Activated CD4-positive, alpha-beta memory T cell treated with anti-CD3 and anti-CD28 coated beads for 36 hours (primary cell): Measurements from ENCODE around the gene KRTAP5-10. TPM values are rescaled to one million over a fixed set of nuclear protein-coding genes. Genes with fewer than 3 reads are reported as not detected.
"Not testable (repeated sequence)": the region's sequence is repeated elsewhere in the genome, so short reads cannot be mapped to it uniquely, and the experiment has no call there.

Source experiments
- CTCF ChIA-PET: fragments of 350-600 bp; sonication (Branson Sonifier 250); formaldehyde crosslinking; loops from one replicate; lab custom pipeline; 2021; ENCODE audit warnings: antibody characterized with exemption, inconsistent platforms; lab: Charles Lee
- POLR2A ChIA-PET: fragments of 350-600 bp; sonication (Branson Sonifier 250); formaldehyde crosslinking; loops from one replicate; lab custom pipeline; 2021; ENCODE audit warnings: antibody characterized with exemption; lab: Charles Lee
- DNase-seq: peaks from one replicate; pipeline ENCODE4 v3.0.0-alpha.2; 2020
- H3K27ac Mint-ChIP-seq: one replicate; pipeline ENCODE4 v1.8.0; 2021; ENCODE audit warnings: mixed read lengths
- H3K27me3 Mint-ChIP-seq: one replicate; pipeline ENCODE4 v1.8.0; 2021; ENCODE audit warnings: mixed read lengths
- H3K36me3 Mint-ChIP-seq: one replicate; pipeline ENCODE4 v1.8.0; 2021; ENCODE audit warnings: mixed read lengths
- H3K4me1 Mint-ChIP-seq: one replicate; pipeline ENCODE4 v1.8.0; 2021; ENCODE audit warnings: low read depth, mixed read lengths
- H3K4me3 Mint-ChIP-seq: one replicate; pipeline ENCODE4 v1.8.0; 2021; ENCODE audit warnings: mild to moderate bottlenecking, mixed read lengths
- H3K9me3 Mint-ChIP-seq: one replicate; pipeline ENCODE4 v1.8.0; 2021; ENCODE audit warnings: mixed read lengths
- intact Hi-C: fragments of 100-400 bp; cut with micrococcal nuclease; formaldehyde crosslinking; loops from one replicate; pipeline ENCODE4 v1.15.1; 2023
- total RNA-seq, 2 experiments: library from RNA; stranded (reverse); gene quantifications; one replicate each; pipeline ENCODE4 v1.2.3, GENCODE V29; 2021

KRTAP5-10 gene
- total RNA-seq, 2 experiments from 2014 or later: not detected

DNA sequence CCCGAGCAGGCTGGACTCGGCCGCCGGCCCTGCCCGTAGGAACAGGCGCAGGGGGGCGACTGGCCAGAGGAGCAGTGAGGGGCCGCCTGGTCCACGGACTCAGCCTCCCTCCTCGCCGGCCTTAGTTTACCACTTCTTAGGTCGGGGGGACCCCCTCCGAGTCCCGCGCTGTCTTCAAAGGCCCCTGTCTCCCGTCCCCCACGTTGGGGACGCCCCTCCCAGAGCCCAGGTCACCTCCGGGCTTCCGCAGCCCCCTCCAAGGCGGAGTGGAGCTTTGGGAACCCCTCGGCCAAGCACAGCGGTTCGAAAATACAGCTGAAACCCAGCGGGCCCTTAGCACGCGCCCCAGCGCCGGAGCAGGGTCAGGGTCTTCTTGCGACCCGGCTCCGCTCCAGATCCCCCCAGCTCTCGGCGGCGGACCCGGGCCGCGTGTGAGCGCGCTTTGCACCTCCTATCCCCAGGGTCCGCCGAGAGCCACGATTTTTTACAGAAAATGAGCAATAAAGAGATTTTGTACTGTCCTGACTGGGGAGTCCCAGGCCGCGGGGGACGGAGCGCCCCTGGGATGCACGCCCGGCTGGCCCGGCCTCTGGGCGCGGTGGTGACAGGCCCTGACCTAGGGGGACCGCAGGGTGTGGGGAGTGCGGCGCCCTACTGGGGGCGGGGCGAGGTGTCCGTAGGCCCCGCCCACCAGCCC, 42.3 kb downstream of the KRTAP5-10 start:
- peaks cover 35% of the 10 kb centered on the region for H3K27me3 Mint-ChIP-seq
- intact Hi-C loops, H3K4me1 Mint-ChIP-seq, H3K27ac Mint-ChIP-seq, CTCF ChIA-PET, DNase-seq, H3K4me3 Mint-ChIP-seq, H3K9me3 Mint-ChIP-seq, H3K36me3 Mint-ChIP-seq, POLR2A ChIA-PET: not testable (repeated sequence)

DNA sequence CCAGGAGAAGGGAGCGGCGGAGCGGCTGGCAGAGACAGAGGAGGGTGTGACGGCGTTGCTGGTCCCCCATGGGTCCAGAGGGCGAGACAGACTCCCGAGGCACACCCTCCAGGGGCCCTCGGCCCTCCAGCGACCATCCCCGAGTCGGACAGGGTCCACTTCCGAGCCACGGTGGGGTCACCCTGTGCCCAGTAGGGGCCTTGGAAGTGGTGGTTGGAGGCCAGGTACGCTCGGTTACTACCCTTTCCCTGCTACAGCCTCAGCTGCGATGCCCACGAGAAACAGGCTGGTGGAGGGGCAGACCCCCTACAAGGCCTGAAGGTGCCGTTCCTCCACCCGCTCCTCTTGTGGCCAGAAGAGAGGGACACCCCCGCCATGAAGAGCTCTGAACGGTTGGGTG, 42.9 kb downstream of the KRTAP5-10 start:
- CTCF ChIA-PET, H3K4me3 Mint-ChIP-seq, H3K36me3 Mint-ChIP-seq, DNase-seq, intact Hi-C loops, H3K9me3 Mint-ChIP-seq, H3K4me1 Mint-ChIP-seq, POLR2A ChIA-PET, H3K27ac Mint-ChIP-seq: not testable (repeated sequence)
- H3K27me3 Mint-ChIP-seq: peaks cover 35% of the 10 kb centered on the region

DNA sequence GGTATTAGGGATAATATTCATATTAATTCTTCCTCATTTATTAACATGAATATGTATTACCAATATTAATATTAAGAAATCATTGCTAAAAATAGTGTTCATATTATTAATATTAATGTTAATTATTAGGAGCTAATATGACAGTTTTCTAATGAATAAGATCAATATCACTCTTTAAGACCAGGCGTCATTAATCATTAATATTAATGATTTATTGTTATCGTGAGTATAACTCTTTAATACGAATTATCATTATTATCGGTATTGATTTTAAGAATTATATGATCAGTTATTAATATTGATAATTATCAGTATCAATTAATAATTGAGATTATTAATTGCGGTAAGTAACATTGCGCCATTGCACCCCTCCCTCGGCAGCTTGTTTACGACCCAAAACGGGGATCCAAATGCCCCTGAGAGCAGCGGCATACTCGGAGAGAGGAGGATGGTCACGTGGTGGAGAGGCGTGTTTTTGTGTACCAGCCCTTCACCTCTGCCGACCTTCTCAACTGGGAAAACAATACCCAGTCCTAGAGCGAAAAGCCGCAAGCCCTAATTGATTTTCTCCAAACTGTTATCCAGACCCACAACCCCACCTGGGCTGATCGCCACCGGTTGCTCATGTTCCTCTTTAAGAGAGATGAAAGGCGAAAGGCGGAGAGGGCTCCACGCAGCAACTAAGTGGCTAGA, 46.0 kb downstream of the KRTAP5-10 start:
- H3K4me3 Mint-ChIP-seq, H3K4me1 Mint-ChIP-seq, H3K9me3 Mint-ChIP-seq, H3K27ac Mint-ChIP-seq, DNase-seq, H3K36me3 Mint-ChIP-seq, CTCF ChIA-PET, POLR2A ChIA-PET, intact Hi-C loops: not testable (repeated sequence)
- peaks cover 24% of the 10 kb centered on the region for H3K27me3 Mint-ChIP-seq

GRCh38 chr11:71613931-71614330, 48.6 kb downstream of the KRTAP5-10 start:
- H3K36me3 Mint-ChIP-seq, intact Hi-C loops, H3K4me1 Mint-ChIP-seq, H3K27ac Mint-ChIP-seq, DNase-seq, CTCF ChIA-PET, H3K4me3 Mint-ChIP-seq, H3K9me3 Mint-ChIP-seq, POLR2A ChIA-PET: not testable (repeated sequence)
- peaks cover 12% of the 10 kb centered on the region for H3K27me3 Mint-ChIP-seq

GRCh38 chr11:71614366-71614917, 49.1 kb downstream of the KRTAP5-10 start:
- CTCF ChIA-PET, intact Hi-C loops, POLR2A ChIA-PET, H3K4me1 Mint-ChIP-seq, H3K4me3 Mint-ChIP-seq, DNase-seq, H3K27me3 Mint-ChIP-seq, H3K36me3 Mint-ChIP-seq, H3K9me3 Mint-ChIP-seq, H3K27ac Mint-ChIP-seq: not testable (repeated sequence)

DNA sequence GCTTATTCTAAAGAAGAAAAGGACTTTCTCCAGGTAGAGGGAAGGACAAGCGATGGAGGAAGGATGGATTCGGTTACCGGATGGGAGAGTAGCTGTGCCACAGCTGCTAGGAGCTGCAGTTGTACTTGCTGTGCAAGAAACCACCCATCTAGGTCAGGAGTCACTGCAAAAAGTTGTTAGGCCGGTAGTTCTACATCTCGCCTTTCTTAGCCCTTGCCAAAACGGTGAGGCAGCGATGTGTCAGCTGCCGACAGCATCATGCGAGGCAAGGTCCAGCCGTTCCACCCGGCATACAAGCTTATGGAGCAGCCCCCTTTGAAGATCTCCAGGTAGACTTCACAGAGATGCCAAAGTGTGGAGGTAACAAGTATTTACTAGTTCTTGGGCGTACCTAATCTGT, 49.6 kb downstream of the KRTAP5-10 start:
- POLR2A ChIA-PET, CTCF ChIA-PET, H3K4me1 Mint-ChIP-seq, DNase-seq, H3K27ac Mint-ChIP-seq, H3K27me3 Mint-ChIP-seq, H3K36me3 Mint-ChIP-seq, H3K9me3 Mint-ChIP-seq, intact Hi-C loops, H3K4me3 Mint-ChIP-seq: not testable (repeated sequence)

Other genes starting within 250 kb of the KRTAP5-10 start
- 10 to 100 TPM; 61.4 to 63.5 TPM for gene DHCR7, start 117.2 kb upstream of the KRTAP5-10 start, total RNA-seq
- 10 to 100 TPM; 85.0 to 91.9 TPM for gene NADSYN1, start 112.4 kb upstream of the KRTAP5-10 start, total RNA-seq
- not detected for gene KRTAP5-7, start 38.3 kb upstream of the KRTAP5-10 start, total RNA-seq
- gene KRTAP5-8, start 27.5 kb upstream of the KRTAP5-10 start, total RNA-seq: not detected
- gene KRTAP5-9, start 17.1 kb upstream of the KRTAP5-10 start, total RNA-seq: under 1 TPM in 1 of 2 experiments, not detected in 1; 0.27 TPM
- not detected for gene KRTAP5-11, start 17.3 kb downstream of the KRTAP5-10 start, total RNA-seq